Stimulated activated CD4-positive, alpha-beta T cell treated with anti-CD3 and anti-CD28 coated beads, Interleukin-4, amount 100 ng/mL, for 1 hour (primary cell): ENCODE results near the gene AAK1.
A peak's percentile ranks its signal among the peaks of the same experiment; 100 is the strongest.
"Not testable (repeated sequence)": the region's sequence is repeated elsewhere in the genome, so short reads cannot be mapped to it uniquely, and the experiment has no call there.

Experiments
- DNase-seq: peaks from one replicate; pipeline ENCODE4 v3.0.0-alpha.2; 2020

Gene AAK1

GRCh38 chr2:69643602-69644505 is at the start of gene AAK1:
Gene AAK1 (minus strand): TSS chr2:69643739. CDS start chr2:69643040, 699 bp downstream.
- DNase-seq = peak; percentile 84

DNA sequence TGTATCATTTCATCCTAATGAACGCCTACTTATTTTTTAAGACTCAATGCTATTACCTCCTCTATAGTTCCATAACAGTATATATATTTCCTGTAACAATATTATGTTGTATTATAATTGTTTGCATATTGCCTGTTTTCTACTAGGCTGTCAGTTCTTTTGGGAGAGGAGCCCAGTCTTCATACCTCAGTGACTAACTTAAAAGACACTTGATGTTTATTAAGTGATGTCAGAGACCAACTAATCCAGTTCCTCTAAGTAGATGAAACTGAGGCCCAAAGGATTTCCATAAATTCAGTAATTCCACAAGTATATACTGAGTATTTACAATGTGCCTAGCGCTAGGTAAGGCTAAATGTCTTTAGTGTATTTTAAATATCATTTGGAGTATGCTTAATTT is 48.9 kb upstream of the AAK1 start:
- no peak for DNase-seq

DNA sequence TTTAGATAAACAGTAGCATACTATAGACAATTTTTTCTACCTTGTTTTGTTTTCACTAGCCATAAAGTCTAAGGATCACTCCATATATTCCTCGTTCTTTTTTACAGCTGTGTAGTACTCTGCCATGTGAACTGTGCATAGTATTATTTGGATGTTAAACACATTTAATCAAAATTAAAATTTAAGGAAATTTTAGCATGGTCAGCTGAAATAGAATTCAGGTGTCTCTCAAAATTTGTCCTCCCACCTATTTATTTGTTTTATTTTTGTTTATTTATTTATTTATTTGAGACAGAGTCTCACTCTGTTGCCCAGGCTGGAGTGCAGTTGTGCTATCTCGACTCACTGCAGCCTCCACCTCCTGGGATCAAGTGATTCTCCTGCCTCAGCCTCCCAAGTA is 46.4 kb upstream of the AAK1 start:
- no peak for DNase-seq

DNA sequence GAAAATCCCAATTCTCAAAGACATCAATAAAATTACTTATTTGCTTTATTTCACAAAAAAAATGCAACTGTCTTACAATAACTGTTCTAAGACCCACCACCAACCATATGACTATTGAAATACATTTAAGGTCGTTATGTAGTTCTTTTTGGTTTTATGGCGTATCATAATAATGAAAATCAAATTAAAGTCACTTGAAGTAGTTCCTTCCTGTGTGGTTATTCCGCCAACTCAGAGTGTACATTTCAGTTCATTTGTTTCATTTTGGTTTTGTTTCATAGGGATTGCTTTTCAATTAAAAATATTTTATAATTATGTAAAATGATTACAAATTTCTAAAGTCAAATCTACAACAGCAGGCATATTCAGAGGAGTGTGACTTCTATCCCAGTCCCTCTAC is 45.9 kb upstream of the AAK1 start:
- no peak for DNase-seq

DNA sequence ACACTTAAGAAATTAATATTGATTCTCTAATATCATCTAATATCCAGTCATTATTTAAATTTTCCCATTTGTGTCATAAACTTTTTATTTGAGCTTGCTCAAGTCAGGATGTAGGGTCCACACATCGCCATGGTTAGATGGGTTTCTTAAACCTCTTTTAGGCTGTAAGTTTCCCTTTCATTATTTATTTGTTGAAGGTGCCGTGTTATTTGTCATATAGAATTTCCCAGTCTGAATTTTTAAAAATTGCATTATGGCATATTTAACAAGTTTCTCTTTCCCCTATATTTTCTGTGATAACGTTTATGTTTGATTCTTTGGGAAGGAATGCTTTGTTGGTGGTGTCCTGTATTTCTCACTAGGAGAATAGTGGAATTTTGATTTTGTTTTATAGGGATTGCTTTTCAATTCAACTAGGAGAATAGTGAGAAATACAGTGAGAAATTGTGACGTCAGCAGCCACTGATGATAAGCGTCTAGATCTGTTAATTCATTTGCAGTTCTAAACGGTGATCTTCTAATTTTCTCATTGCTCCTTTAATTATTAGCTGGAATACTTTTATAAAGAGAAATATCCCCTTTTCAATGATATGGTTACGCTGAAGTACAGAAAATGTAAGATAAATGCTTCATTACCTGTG is 44.6 kb upstream of the AAK1 start:
- no peak for DNase-seq

GRCh38 chr2:69686813-69687212 is 43.3 kb upstream of the AAK1 start:
- DNase-seq = no peak

- no peak for DNase-seq
Observed at GRCh38 chr2:69685321-69686048, 41.9 kb upstream of the AAK1 start.

GRCh38 chr2:69683170-69683971 is 39.8 kb upstream of the AAK1 start:
- no peak for DNase-seq

- no peak for DNase-seq
Observed at GRCh38 chr2:69682525-69682924, 39.0 kb upstream of the AAK1 start.

DNA sequence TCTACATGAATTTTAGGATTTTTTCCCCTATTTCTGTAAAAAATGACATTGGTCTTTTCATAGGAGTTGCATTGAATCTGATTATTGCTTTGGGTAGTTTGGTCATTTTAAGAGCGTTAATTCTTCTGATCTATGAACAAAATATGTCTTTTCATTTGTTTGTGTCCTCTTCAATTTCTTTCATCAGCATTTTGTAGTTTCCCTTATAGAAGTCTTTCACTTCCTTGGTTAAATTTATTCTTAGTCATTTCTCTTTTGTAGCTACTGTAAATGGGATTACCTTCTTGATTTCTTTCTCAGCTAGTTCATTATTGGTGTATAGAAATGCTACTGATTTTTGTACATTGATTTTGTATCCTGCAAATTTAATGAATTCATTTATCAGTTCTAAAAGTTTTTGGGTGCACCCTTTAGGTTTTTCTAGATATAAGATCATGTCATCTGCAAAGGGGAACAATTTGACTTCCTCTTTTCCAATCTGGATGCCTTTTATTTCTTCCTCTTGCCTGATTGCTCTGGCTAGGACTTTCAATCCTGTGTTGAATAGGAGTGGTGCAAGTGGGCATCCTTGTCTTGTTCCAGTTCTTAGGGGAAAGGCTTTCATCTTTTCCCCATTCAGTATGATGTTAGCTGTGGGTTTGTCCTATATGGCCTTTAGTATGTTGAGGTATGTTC is 36.6 kb upstream of the AAK1 start:
- no peak for DNase-seq

- no peak for DNase-seq
Observed at GRCh38 chr2:69677914-69678313, 34.4 kb upstream of the AAK1 start.

DNA sequence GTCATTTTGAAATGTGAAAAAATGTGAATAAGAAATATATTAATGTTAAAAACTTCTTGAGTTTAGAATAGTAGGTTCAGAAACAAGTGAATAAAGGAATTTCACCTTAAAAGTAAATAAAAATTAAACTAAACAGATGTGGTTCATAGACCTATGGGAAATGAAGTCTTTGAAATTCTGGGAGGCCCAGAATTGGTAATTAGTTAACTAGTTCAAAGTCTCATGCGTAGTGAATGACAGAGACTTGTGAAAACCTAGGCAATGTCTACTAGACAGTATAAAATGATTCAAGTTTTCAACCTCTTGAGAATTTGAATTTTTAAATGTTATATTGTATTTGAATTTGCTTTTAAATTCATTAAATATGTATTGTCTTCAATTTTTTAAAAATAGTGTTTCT is 32.6 kb upstream of the AAK1 start:
- DNase-seq = no peak

- no peak for DNase-seq
Observed at GRCh38 chr2:69674316-69674670, 30.8 kb upstream of the AAK1 start.

DNA sequence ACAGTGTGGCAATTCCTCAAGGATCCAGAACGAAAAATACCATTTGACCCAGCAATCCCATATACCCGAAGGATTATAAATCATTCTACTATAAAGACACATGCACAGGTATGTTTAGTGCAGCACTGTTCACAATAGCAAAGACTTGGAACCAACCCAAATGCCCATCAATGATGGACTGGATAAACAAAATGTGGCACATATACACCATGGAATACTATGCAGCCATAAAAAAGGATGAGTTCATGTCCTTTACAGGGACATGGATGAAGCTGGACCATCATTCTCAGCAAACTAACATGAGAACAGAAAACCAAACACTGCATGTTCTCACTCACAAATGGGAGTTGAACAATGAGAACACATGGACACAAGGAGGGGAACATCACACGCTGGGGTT is 29.6 kb upstream of the AAK1 start:
- not testable (repeated sequence) for DNase-seq

- DNase-seq = no peak
Observed at GRCh38 chr2:69669666-69670065, 26.1 kb upstream of the AAK1 start.

- DNase-seq = no peak
Observed at GRCh38 chr2:69668598-69668997, 25.1 kb upstream of the AAK1 start.

GRCh38 chr2:69667805-69668382 is 24.4 kb upstream of the AAK1 start:
- no peak for DNase-seq

DNA sequence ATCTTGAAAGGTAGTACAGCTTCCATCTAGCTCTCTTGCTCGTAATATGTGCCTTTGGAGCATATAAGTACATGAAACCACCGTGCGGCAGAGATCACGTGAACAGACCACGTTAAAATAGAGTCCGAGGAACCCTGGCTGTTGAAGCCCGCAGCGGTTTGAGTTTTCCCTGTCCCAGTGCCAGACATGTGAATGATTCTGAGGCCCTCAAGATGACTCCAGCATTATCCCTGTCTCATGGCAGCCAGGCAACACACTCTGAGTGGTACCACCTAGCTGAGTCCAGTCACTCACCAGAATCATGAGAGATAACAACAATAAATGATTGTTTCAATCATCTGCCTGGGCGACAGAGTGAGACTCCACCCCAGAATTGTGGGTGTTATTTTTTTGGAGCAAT is 21.6 kb upstream of the AAK1 start:
- no peak for DNase-seq

DNA sequence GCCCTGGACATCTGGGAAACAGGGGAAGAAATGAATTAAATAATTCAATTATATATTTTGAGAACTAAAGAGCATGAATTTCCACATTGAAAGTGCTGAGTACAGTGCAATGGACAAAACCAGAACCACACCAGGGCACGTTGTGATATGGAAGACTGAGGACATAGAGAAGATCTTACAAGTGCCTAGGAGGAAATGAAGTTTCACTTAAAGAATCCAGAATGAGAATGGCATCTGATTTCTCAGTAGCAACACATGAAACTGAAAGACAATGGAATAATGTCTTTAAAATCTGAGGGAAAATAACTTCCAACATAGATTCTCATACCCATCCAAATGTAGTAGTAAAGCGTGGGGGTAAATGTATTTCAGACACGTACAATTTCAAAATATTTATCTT is 20.3 kb upstream of the AAK1 start:
- DNase-seq = no peak

DNA sequence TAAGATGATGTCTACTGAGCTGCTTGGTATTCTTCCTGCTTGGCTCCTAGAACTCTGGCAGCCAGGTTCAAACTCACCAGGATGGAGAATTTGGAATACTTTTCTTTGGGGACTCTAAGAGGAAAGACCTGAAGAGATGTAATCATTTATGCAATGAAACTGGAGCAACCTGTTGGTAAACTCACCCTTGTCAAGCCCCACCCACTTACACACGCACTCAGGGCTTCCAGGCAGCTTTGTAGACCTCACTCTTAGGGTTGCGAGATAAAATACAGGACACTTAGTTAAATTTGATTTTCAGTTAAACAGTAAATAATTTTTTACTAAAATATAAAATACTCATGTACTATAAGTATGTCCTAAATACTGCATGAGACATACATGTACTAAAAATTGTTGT is 19.0 kb upstream of the AAK1 start:
- DNase-seq = not testable (repeated sequence)

DNA sequence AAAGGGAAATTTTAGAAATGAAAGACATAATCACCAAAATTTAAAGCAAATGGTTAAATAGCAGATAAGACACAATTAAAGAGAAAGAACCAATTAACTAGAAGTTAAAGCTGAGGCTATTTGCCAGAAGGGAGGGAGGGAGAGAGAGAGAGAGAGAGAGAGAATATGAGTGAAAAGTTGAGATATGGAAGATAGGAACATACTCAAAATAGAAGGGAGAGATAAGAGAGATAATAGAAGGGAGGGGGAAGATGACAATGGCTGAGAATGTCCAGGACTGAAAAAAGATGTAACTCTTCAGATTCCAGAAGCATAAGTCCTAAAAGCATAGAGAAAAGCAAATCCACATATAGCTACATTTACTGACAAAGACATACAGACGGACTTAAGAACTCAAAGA is 17.1 kb upstream of the AAK1 start:
- no peak for DNase-seq

DNA sequence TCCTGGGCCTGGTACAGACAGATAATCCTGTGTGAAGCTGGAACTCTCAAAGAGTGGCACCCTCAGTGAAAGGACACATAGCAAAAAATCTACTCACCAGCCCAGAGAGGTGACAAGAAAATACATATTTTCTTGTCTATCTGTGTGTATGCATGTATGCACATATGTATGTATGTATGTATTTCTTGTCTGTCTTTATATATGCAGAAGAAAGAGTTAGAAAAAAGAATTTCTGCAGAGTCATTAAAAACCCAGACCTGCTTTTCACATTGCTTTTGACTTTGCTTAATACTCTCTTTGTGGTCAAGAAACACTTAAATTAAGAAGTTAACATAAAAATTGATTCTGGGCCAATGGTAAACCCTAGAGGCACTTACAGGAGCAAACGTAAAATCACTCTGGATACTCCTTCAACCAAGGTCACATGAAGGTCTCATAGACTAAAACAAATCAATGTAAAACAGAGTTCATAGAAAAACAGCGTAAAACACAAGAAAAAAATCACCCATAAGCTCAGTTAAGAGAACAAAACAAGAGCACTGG is 16.5 kb upstream of the AAK1 start:
- no peak for DNase-seq
